Measurements from ENCODE around the gene ADD3.

ADD3 gene

GRCh38 chr10:110059925-110060324 lies 52.1 kb downstream of the ADD3 start:
- DNase-seq (ENCODE audit: low spot score): no peak

GRCh38 chr10:110061687-110062086 lies 53.9 kb downstream of the ADD3 start:
- no peak for DNase-seq (ENCODE audit: low spot score)

GRCh38 chr10:110065269-110065668 lies 57.5 kb downstream of the ADD3 start:
- DNase-seq (ENCODE audit: low spot score): no peak

GRCh38 chr10:110067960-110068770 lies 60.4 kb downstream of the ADD3 start:
- DNase-seq (ENCODE audit: low spot score): no peak

- DNase-seq (ENCODE audit: low spot score): no peak
These were observed 61.0 kb downstream of the ADD3 start for GRCh38 chr10:110068780-110069179.

GRCh38 chr10:110069502-110069982 lies 61.8 kb downstream of the ADD3 start:
- no peak for DNase-seq (ENCODE audit: low spot score)

GRCh38 chr10:110073896-110074295 lies 66.1 kb downstream of the ADD3 start:
- DNase-seq (ENCODE audit: low spot score): no peak

GRCh38 chr10:110074298-110074697 lies 66.5 kb downstream of the ADD3 start:
- no peak for DNase-seq (ENCODE audit: low spot score)

GRCh38 chr10:110074758-110075671 lies 67.2 kb downstream of the ADD3 start:
- DNase-seq (ENCODE audit: low spot score): peak; percentile 50

- DNase-seq (ENCODE audit: low spot score): no peak
These were observed 67.9 kb downstream of the ADD3 start for GRCh38 chr10:110075686-110076085.

GRCh38 chr10:110076559-110077318 lies 69.0 kb downstream of the ADD3 start:
- no peak for DNase-seq (ENCODE audit: low spot score)

- DNase-seq (ENCODE audit: low spot score): no peak
These were observed 69.8 kb downstream of the ADD3 start for GRCh38 chr10:110077436-110078130.

- no peak for DNase-seq (ENCODE audit: low spot score)
These were observed 70.5 kb downstream of the ADD3 start for GRCh38 chr10:110078317-110078716.

- DNase-seq (ENCODE audit: low spot score): no peak
These were observed 74.1 kb downstream of the ADD3 start for GRCh38 chr10:110081911-110082310.

- no peak for DNase-seq (ENCODE audit: low spot score)
These were observed 76.1 kb downstream of the ADD3 start for GRCh38 chr10:110083884-110084283.

- DNase-seq (ENCODE audit: low spot score): no peak
These were observed 79.9 kb downstream of the ADD3 start for GRCh38 chr10:110087682-110088081.

GRCh38 chr10:110088367-110089104 lies 80.8 kb downstream of the ADD3 start:
- no peak for DNase-seq (ENCODE audit: low spot score)

- DNase-seq (ENCODE audit: low spot score): no peak
These were observed 84.0 kb downstream of the ADD3 start for GRCh38 chr10:110091830-110092229.

- no peak for DNase-seq (ENCODE audit: low spot score)
These were observed 85.9 kb downstream of the ADD3 start for GRCh38 chr10:110093722-110094121.

GRCh38 chr10:110094786-110095185 lies 87.0 kb downstream of the ADD3 start:
- DNase-seq (ENCODE audit: low spot score): no peak

All from hepatic stellate cell (primary cell).